H1 (cell line): Measurements from ENCODE around the gene TMEM200C. TPM values are rescaled to one million over a fixed set of nuclear protein-coding genes. Genes with fewer than 3 reads are reported as not detected.

Experiments used
- CTCF ChIA-PET: fragments of 300-600 bp; sonication (Branson Sonifier 250); formaldehyde crosslinking; loops from one replicate; lab custom pipeline; 2021; ENCODE audit not compliant: partially characterized antibody; lab: Charles Lee
- POLR2A ChIA-PET: fragments of 300-600 bp; sonication (Branson Sonifier 250); formaldehyde crosslinking; loops from one replicate; lab custom pipeline; 2021; ENCODE audit warnings: inconsistent platforms; ENCODE audit not compliant: partially characterized antibody; lab: Charles Lee
- DNase-seq, 2 experiments: peaks; one replicate each; pipeline versions ENCODE4 v3.0.0 to v3.0.0-alpha.2; 2010 to 2022; ENCODE audit warnings: low spot score in 2 of 2, low read depth in 1 of 2, mixed read lengths in 1 of 2
- FAIRE-seq: peaks from 2 replicates; lab custom pipeline; 2011; peaks lifted over from hg19 to GRCh38; lab: Jason Lieb, UNC
- H2AFZ ChIP-seq: 2 replicates; pipeline ENCODE4 v1.8.1; 2012; ENCODE audit warnings: low read length, inconsistent platforms
- H2AK5ac ChIP-seq: 2 replicates; pipeline ENCODE4 v1.6.1; 2013; ENCODE audit warnings: low read depth, low read length
- H2BK120ac ChIP-seq: replicated peaks from 2 replicates; pipeline ENCODE3; 2013; ENCODE audit warnings: low read depth, low read length, inconsistent platforms
- H2BK12ac ChIP-seq: 2 replicates; pipeline ENCODE4 v1.6.1; 2013; ENCODE audit warnings: low read depth, low read length
- H2BK15ac ChIP-seq: 2 replicates; pipeline ENCODE4 v1.6.1; 2013; ENCODE audit warnings: low read length
- H2BK20ac ChIP-seq: 2 replicates; pipeline ENCODE4 v1.6.1; 2013; ENCODE audit warnings: low read length
- H2BK5ac ChIP-seq: 2 replicates; pipeline ENCODE4 v1.6.1; 2013; ENCODE audit warnings: low read depth, low read length
- H3K14ac ChIP-seq: 2 replicates; pipeline ENCODE4 v1.6.1; 2013; ENCODE audit warnings: inconsistent platforms; ENCODE audit not compliant: insufficient read length
- H3K18ac ChIP-seq: 2 replicates; pipeline ENCODE4 v1.6.1; 2013; ENCODE audit warnings: low read length; ENCODE audit errors: extremely low read depth
- H3K23ac ChIP-seq: 2 replicates; pipeline ENCODE4 v1.6.1; 2013; ENCODE audit warnings: inconsistent platforms; ENCODE audit not compliant: insufficient read length
- H3K23me2 ChIP-seq: 2 replicates; pipeline ENCODE4 v1.6.1; 2013; ENCODE audit warnings: low read depth, low read length
- H3K27ac ChIP-seq: 2 replicates; pipeline ENCODE4 v1.6.1; 2011; ENCODE audit warnings: low read depth, low read length, inconsistent platforms
- H3K27me3 ChIP-seq, 4 experiments: replicated peaks in 1 of 4; 1 replicate in 1 of 4; 2 replicates in 3 of 4; pipeline versions ENCODE4 v1.6.1 to v1.8.1; 2011 to 2013; ENCODE audit warnings: low read length in 3 of 4, mild to moderate bottlenecking in 3 of 4, inconsistent platforms in 2 of 4, mixed read lengths in 2 of 4, moderate library complexity in 1 of 4; ENCODE audit not compliant: control insufficient read depth in 3 of 4, insufficient read depth in 3 of 4; ENCODE audit errors: extremely low read depth in 1 of 4
- H3K36me3 ChIP-seq, 4 experiments: 2 replicates each; pipeline versions ENCODE4 v1.6.1 to v1.8.1; 2011 to 2013; ENCODE audit warnings: mild to moderate bottlenecking in 4 of 4, low read length in 3 of 4, moderate library complexity in 2 of 4, control low read depth in 1 of 4, inconsistent platforms in 1 of 4; ENCODE audit not compliant: insufficient read depth in 4 of 4, control insufficient read depth in 2 of 4
- H3K4ac ChIP-seq: replicated peaks from 2 replicates; pipeline ENCODE3; 2013; ENCODE audit warnings: low read length, low read depth, mixed read lengths, inconsistent platforms; ENCODE audit not compliant: insufficient read length
- H3K4me1 ChIP-seq, 4 experiments: replicated peaks in 1 of 4; 1 replicate in 1 of 4; 2 replicates in 3 of 4; pipeline versions ENCODE4 v1.6.1 to v1.8.1; 2011 to 2013; ENCODE audit warnings: low read length in 3 of 4, inconsistent platforms in 2 of 4, mixed read lengths in 1 of 4; ENCODE audit not compliant: insufficient read depth in 4 of 4, control insufficient read depth in 3 of 4
- H3K4me2 ChIP-seq, 2 experiments: 2 replicates each; pipeline versions ENCODE4 v1.6.1 to v1.8.1; 2011 to 2013; ENCODE audit warnings: low read depth in 2 of 2, low read length in 2 of 2, control low read depth in 1 of 2, inconsistent platforms in 1 of 2, mild to moderate bottlenecking in 1 of 2; ENCODE audit not compliant: insufficient read depth in 1 of 2
- H3K4me3 ChIP-seq, 4 experiments: fragments of 200-600, 300-600 bp in 1 of 4; sonication (generic), shearing (Covaris generic), sonication (Bioruptor Twin) in 1 of 4; 2 replicates each; pipeline versions ENCODE4 v1.5.1 to v1.8.1; 2011 to 2016; ENCODE audit warnings: low read length in 4 of 4, low read depth in 3 of 4, control low read depth in 2 of 4, inconsistent platforms in 2 of 4, mild to moderate bottlenecking in 2 of 4, mixed read lengths in 1 of 4, moderate library complexity in 1 of 4; ENCODE audit not compliant: insufficient read depth in 2 of 4; ENCODE audit errors: extremely low read depth in 1 of 4
- H3K56ac ChIP-seq: replicated peaks from 2 replicates; pipeline ENCODE3; 2013; ENCODE audit warnings: low read depth, mild to moderate bottlenecking, mixed read lengths, low read length, inconsistent platforms; ENCODE audit not compliant: insufficient read length
- H3K79me1 ChIP-seq: 2 replicates; pipeline ENCODE4 v1.6.1; 2013; ENCODE audit warnings: low read depth, low read length, control low read depth
- H3K79me2 ChIP-seq, 2 experiments: 2 replicates each; pipeline versions ENCODE4 v1.6.1 to v1.8.1; 2012 to 2013; ENCODE audit warnings: low read length in 2 of 2, mild to moderate bottlenecking in 2 of 2, inconsistent platforms in 1 of 2; ENCODE audit not compliant: insufficient read depth in 2 of 2, control insufficient read depth in 1 of 2
- H3K9ac ChIP-seq, 4 experiments: replicated peaks in 1 of 4; 1 replicate in 1 of 4; 2 replicates in 3 of 4; pipeline versions ENCODE4 v1.6.1 to v1.8.1; 2011 to 2013; ENCODE audit warnings: low read depth in 3 of 4, low read length in 3 of 4, control low read depth in 2 of 4, mild to moderate bottlenecking in 2 of 4, moderate library complexity in 2 of 4, inconsistent platforms in 1 of 4; ENCODE audit errors: extremely low read depth in 1 of 4
- H3K9me3 ChIP-seq, 2 experiments: 2 replicates each; pipeline versions ENCODE4 v1.6.1 to v1.8.1; 2012 to 2013; ENCODE audit warnings: mild to moderate bottlenecking in 2 of 2, moderate library complexity in 2 of 2, control low read depth in 1 of 2, inconsistent platforms in 1 of 2, low read depth in 1 of 2, low read length in 1 of 2, mixed read lengths in 1 of 2; ENCODE audit not compliant: insufficient read depth in 2 of 2
- H4K20me1 ChIP-seq, 2 experiments: replicated peaks in 1 of 2; 2 replicates each; pipeline versions ENCODE3 to v1.8.1; 2011 to 2013; ENCODE audit warnings: inconsistent platforms in 2 of 2, low read length in 2 of 2, mild to moderate bottlenecking in 1 of 2; ENCODE audit not compliant: insufficient read depth in 2 of 2, control insufficient read depth in 1 of 2
- H4K5ac ChIP-seq: 2 replicates; pipeline ENCODE4 v1.6.1; 2013; ENCODE audit warnings: low read length, low read depth, mixed read lengths, inconsistent platforms; ENCODE audit not compliant: insufficient read length
- H4K8ac ChIP-seq: 2 replicates; pipeline ENCODE4 v1.8.0; 2013; ENCODE audit warnings: mild to moderate bottlenecking, moderate library complexity, low read length, inconsistent platforms; ENCODE audit not compliant: insufficient read depth; ENCODE audit errors: extremely low read depth
- H4K91ac ChIP-seq: replicated peaks from 2 replicates; pipeline ENCODE3; 2013; ENCODE audit warnings: low read length, mixed read lengths, inconsistent platforms; ENCODE audit not compliant: insufficient read length
- ASH2L ChIP-seq: fragments of 200-600, 300-600 bp; sonication (generic); IDR thresholded peaks from one replicate; pipeline ENCODE4 v1.7.1; 2017; ENCODE audit warnings: low read length
- BRCA1 ChIP-seq: IDR thresholded peaks from 2 replicates; pipeline ENCODE4 v1.6.1; 2012; ENCODE audit warnings: low read depth, low read length, improper control_type of control experiment
- CBX8 ChIP-seq: fragments of 300-800, 300-1000 bp; sonication (generic); IDR thresholded peaks from 2 replicates; pipeline ENCODE4 v1.7.1; 2016; ENCODE audit warnings: low read depth, low read length, borderline replicate concordance
- CHD1 ChIP-seq: IDR thresholded peaks from 2 replicates; pipeline ENCODE4 v1.6.1; 2012; ENCODE audit warnings: low read depth, low read length, improper control_type of control experiment
- CHD2 ChIP-seq: IDR thresholded peaks from 2 replicates; pipeline ENCODE4 v1.6.1; 2012; ENCODE audit warnings: low read length, improper control_type of control experiment
- CREB1 ChIP-seq: IDR thresholded peaks from 2 replicates; pipeline ENCODE4 v1.6.1; 2012; ENCODE audit warnings: inconsistent platforms
- EZH2 ChIP-seq: fragments of 200-600 bp; sonication (generic); IDR thresholded peaks from 2 replicates; pipeline ENCODE4 v1.7.1; 2012; ENCODE audit warnings: low read depth, mild to moderate bottlenecking, moderate library complexity, low read length, inconsistent platforms; ENCODE audit not compliant: severe bottlenecking
- GABPA ChIP-seq: IDR thresholded peaks from 2 replicates; pipeline ENCODE4 v1.6.1; 2011; ENCODE audit warnings: mild to moderate bottlenecking, low read length, moderate library complexity, borderline replicate concordance; ENCODE audit not compliant: insufficient read depth
- HDAC2 ChIP-seq, 2 experiments: fragments of 300-600 bp in 1 of 2; sonication (generic) in 1 of 2; IDR thresholded peaks; 2 replicates each; pipeline ENCODE4 v1.6.1; 2011 to 2012; ENCODE audit warnings: low read depth in 2 of 2, low read length in 2 of 2, mild to moderate bottlenecking in 2 of 2, moderate library complexity in 2 of 2, borderline replicate concordance in 1 of 2, inconsistent platforms in 1 of 2
- PHF8 ChIP-seq: fragments of 200-600 bp; sonication (generic); conservative IDR thresholded peaks from 2 replicates; pipeline ENCODE4 v1.7.1; 2012; ENCODE audit warnings: low read depth, mild to moderate bottlenecking, inconsistent platforms, low read length, moderate library complexity
- RAD21 ChIP-seq, 2 experiments: IDR thresholded peaks in 1 of 2; conservative IDR thresholded peaks in 1 of 2; 2 replicates each; pipeline ENCODE4 v1.6.1; 2011; ENCODE audit warnings: low read depth in 2 of 2, low read length in 2 of 2, improper control_type of control experiment in 1 of 2, inconsistent platforms in 1 of 2, mild to moderate bottlenecking in 1 of 2, moderate library complexity in 1 of 2
- RFX5 ChIP-seq: IDR thresholded peaks from 2 replicates; pipeline ENCODE4 v1.6.1; 2011; ENCODE audit warnings: low read depth, low read length, improper control_type of control experiment, borderline replicate concordance
- SP2 ChIP-seq: IDR thresholded peaks from 2 replicates; pipeline ENCODE4 v1.6.1; 2012; ENCODE audit warnings: mild to moderate bottlenecking, low read length, inconsistent platforms
- SP4 ChIP-seq: IDR thresholded peaks from 2 replicates; pipeline ENCODE4 v1.6.1; 2012; ENCODE audit warnings: low read length, inconsistent platforms
- TAF1 ChIP-seq: IDR thresholded peaks from 2 replicates; pipeline ENCODE4 v1.6.1; 2011; ENCODE audit warnings: mild to moderate bottlenecking, low read depth, low read length
- polyA plus RNA-seq, 7 experiments: library from polyadenylated mRNA; depleted of rRNA in 3 of 7; stranded (reverse) in 5 of 7; unstranded in 2 of 7; fragments of >200 nt in 5 of 7; fragments of 200-250 nt in 2 of 7; gene quantifications; 1 replicate in 5 of 7; 2 replicates in 1 of 7; 4 replicates in 1 of 7; pipeline versions ENCODE4 v1.2.1 to v1.2.3, GENCODE V29; 2011 to 2013; ENCODE audit warnings: missing spikeins in 2 of 7, mixed read lengths in 2 of 7
- total RNA-seq: library from RNA; stranded (reverse); fragmentation: NEBNext Ultra II Directional; extraction: Animal tissue kit (Norgen Biotek cat#: 25700); gene quantifications from 2 replicates; pipeline ENCODE4 v1.2.1, GENCODE V29; 2021

TMEM200C gene
- total and polyA plus RNA-seq, 2 of the 8 experiments (the other 6 are each of a cell fraction or from before 2014, with no cell fraction given), result 3.4 to 9.6 TPM

DNA sequence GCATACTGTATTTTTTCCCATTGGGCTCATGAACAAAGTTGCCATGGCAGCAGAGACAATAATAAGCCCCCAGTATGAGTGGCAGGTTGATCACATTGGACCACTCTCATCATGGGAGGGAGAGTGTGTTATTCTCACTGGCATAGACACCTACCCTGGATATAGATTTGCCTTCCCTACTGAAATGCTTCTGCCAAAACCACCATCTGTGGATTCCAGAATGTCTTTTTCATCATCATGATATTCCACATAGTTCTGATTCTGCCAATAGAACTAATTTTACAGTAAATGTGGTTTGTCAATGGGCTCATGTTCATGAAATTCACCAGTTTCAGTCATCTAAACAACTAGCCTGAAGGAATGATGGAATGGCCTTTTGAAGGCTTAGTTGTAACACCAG, 18.4 kb downstream of the TMEM200C start:
- Histone ChIP-seq H3K79me2 (no peaks in the 10 kb centered on the region), H3K27me3 (no peaks in the 10 kb centered on the region; a peak in 1 of 7 replicates), H2BK15ac (no peak overlapping the region), H4K91ac (no peak overlapping the region), H3K36me3 (no peaks in the 10 kb centered on the region), H3K4me3 (no peak overlapping the region), H2AFZ (no peak overlapping the region), H2BK120ac (no peak overlapping the region), H3K14ac (no peak overlapping the region), H3K27ac (no peak overlapping the region), H3K56ac (no peak overlapping the region), H3K4me2 (no peak overlapping the region), H2BK5ac (no peak overlapping the region), H3K4ac (no peak overlapping the region), H3K23me2 (no peaks in the 10 kb centered on the region), H3K4me1 (no peaks in the 10 kb centered on the region), H2BK20ac (no peak overlapping the region), H4K20me1 (no peaks in the 10 kb centered on the region), H2AK5ac (no peak overlapping the region), H2BK12ac (no peak overlapping the region), H4K8ac (no peak overlapping the region), H3K23ac (no peak overlapping the region), H3K79me1 (no peaks in the 10 kb centered on the region), H3K18ac (no peak overlapping the region), H3K9ac (no peak overlapping the region), H3K9me3 (no peaks in the 10 kb centered on the region), H4K5ac (no peak overlapping the region)
- ChIA-PET POLR2A (no interaction called here), CTCF (interaction anchor here (2.9 to 3.9 kb wide), 3 partner anchors 8 to 525 kb away, joined by 6 to 46 read pairs (median 23); no protein-coding TSS in a partner anchor)
- no peak for DNase-seq
- TF ChIP-seq EZH2, result no peak
- TF ChIP-seq ASH2L, result no peak
- TF ChIP-seq GABPA, result no peak
- TF ChIP-seq CHD1, result no peak
- no peak for TF ChIP-seq SP2
- no peak for TF ChIP-seq PHF8
- no peak for TF ChIP-seq TAF1
- no peak for TF ChIP-seq CREB1
- TF ChIP-seq RFX5, result no peak
- TF ChIP-seq CHD2, result no peak
- TF ChIP-seq CBX8, result no peak
- no peak for TF ChIP-seq HDAC2 (IDR thresholded peaks at IDR 0.05; ENCODE audit: borderline replicate concordance in 1 of 2, low read depth in 2 of 2, low read length in 2 of 2)
- TF ChIP-seq RAD21 (IDR thresholded peaks at IDR 0.05 in 1 of 2, conservative IDR thresholded peaks at IDR 0.05 in 1 of 2; ENCODE audit: low read depth in 2 of 2, low read length in 2 of 2), result no peak
- TF ChIP-seq SP4, result no peak
- no peak for TF ChIP-seq BRCA1
- FAIRE-seq, result no peak
